ENCODE data around the gene TTC7B.

- TF ChIP-seq CTCF (IDR thresholded peaks at IDR 0.05; ENCODE audit: low read length), result no peak
- no peak for TF ChIP-seq EZH2 (IDR thresholded peaks at IDR 0.05; ENCODE audit: borderline replicate concordance, low read length)
These were observed 154.4 kb downstream of the TTC7B start for GRCh38 chr14:90661866-90662265.
